ENCODE data around the gene SETDB2.

Gene SETDB2

DNA sequence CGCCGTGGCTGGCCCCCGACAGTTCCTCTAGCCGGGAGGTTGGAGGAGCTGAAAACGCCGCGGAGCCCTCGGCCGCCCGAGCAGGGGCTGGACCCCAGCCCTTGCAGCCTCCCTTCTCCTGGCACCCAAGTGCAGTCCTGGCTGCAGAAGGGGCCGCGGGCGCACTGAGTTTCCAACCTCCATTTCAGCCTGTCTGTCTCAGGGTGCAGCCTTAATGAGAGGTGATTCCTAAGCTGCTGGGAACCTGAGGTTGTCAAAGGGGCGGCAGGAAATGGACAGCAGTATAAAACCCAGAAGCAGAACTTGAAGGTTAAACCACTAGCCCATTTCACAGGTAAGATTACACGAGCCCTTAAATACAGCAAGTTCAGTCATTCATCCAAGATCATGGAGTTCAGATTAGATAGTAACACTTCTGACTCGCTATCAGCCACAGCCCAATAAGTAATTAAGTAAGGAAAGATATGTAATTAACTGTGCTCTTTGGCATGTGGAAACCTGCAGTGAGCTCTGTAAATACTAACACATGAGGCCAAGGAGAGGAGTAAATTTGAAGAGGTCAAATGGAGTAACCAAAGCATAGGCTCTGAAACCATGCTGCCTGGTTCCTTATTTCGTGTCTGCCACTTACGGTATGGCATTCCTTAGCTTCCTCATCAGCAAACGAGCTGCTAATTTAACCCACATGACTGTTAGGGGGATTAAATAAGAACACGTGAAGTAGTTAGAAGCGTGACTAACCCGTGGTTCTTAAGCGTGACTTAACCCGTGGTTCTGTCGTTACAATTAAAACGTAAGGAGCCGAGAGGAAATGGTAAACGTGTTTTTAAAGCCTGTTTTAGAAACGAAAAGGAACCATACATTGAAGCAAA, 686 bp downstream of the SETDB2 start:
- DNase-seq (ENCODE audit: insufficient read length, low spot score) (no peak), FAIRE-seq (no peak)
- TF ChIP-seq TAF1 (IDR thresholded peaks at IDR 0.05; ENCODE audit: low read depth, low read length), result peak; percentile 30; the same call in 1 of the 2 replicates
- TF ChIP-seq SPI1 (IDR thresholded peaks at IDR 0.05; ENCODE audit: low read depth, low read length), result peak; percentile 40
- no peak; the same call in 1 of the 2 replicates for TF ChIP-seq POLR2A (IDR thresholded peaks at IDR 0.05; ENCODE audit: low read depth, low read length)

DNA sequence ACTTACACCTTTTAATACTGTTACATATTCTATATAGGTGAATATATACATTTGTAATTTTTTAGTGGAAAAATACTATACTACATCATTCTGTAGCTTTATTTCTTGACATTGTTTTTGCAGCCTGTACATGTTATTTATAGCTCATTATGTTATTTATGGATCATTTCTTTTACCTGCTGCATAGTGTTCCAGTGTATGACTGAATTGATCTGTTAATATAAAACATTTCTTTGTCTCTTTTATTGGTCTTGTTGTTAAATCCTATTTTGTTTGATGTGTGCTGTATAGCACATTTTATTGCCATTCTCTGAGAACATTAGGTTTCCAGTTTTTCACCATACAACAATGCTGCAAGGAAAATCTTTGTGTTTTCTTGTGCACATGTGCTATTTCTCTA, 2.4 kb downstream of the SETDB2 start:
- peak; percentile 35 for FAIRE-seq
- TF ChIP-seq POLR2A (IDR thresholded peaks at IDR 0.05; ENCODE audit: low read depth, low read length) (no peak), PAX5 (IDR thresholded peaks at IDR 0.05; ENCODE audit: insufficient read depth, low read length, severe bottlenecking) (no peak), POLR2AphosphoS5 (IDR thresholded peaks at IDR 0.05; ENCODE audit: low read depth, low read length) (no peak), SPI1 (IDR thresholded peaks at IDR 0.05; ENCODE audit: low read depth, low read length) (no peak), POU2F2 (IDR thresholded peaks at IDR 0.05; ENCODE audit: low read depth, low read length) (no peak), TAF1 (IDR thresholded peaks at IDR 0.05; ENCODE audit: low read depth, low read length) (no peak)
- DNase-seq (ENCODE audit: insufficient read length, low spot score), result no peak

GRCh38 chr13:49448753-49449152, 4.7 kb downstream of the SETDB2 start:
- no peak for TF ChIP-seq TAF1 (IDR thresholded peaks at IDR 0.05; ENCODE audit: low read depth, low read length)
- TF ChIP-seq POLR2AphosphoS5 (IDR thresholded peaks at IDR 0.05; ENCODE audit: low read depth, low read length), result no peak
- no peak for TF ChIP-seq PAX5 (IDR thresholded peaks at IDR 0.05; ENCODE audit: insufficient read depth, low read length, severe bottlenecking)
- FAIRE-seq, result no peak
- DNase-seq (ENCODE audit: insufficient read length, low spot score), result no peak

DNA sequence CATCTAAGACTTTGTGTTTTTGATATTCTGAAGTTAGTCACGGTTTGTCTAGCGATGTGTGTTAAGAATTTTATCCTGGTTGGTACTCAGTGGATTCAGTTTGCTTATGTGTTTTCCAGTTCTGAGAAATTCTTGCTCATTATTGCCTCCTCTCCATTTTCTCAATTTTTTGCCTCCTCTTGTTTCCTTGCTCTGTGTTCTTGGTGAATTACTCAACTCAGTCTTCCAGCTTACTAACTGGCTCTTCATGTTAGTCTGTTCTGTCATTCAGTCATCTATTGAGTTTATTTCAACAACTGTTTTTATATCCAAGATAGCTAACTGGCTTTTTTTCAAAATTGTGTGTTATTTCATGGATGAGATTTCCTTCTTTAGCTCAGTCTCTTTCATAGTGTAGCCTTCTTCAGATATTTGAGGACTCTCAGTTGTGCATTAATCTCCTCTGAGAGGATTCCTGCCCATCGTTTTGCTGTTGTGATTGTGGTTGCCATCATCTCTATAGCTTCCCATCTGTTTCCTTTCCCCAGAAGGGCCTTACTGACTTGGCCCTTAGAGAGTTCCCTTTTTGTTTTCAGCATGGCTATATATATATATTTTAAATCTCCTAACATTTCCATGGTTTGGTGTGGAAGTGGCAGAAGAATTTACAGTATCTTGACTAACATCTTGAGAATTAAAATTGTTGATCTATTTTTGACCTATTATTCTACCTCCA, 6.2 kb downstream of the SETDB2 start:
- no peak for DNase-seq (ENCODE audit: insufficient read length, low spot score)
- FAIRE-seq, result peak; percentile 26
- TF ChIP-seq SPI1 (IDR thresholded peaks at IDR 0.05; ENCODE audit: low read depth, low read length), result no peak
- TF ChIP-seq TAF1 (IDR thresholded peaks at IDR 0.05; ENCODE audit: low read depth, low read length), result no peak
- no peak for TF ChIP-seq POLR2AphosphoS5 (IDR thresholded peaks at IDR 0.05; ENCODE audit: low read depth, low read length)
- TF ChIP-seq POU2F2 (IDR thresholded peaks at IDR 0.05; ENCODE audit: low read depth, low read length), result no peak
- no peak for TF ChIP-seq POLR2A (IDR thresholded peaks at IDR 0.05; ENCODE audit: low read depth, low read length)
- no peak for TF ChIP-seq PAX5 (IDR thresholded peaks at IDR 0.05; ENCODE audit: insufficient read depth, low read length, severe bottlenecking)

- no peak for FAIRE-seq
- TF ChIP-seq SPI1 (IDR thresholded peaks at IDR 0.05; ENCODE audit: low read depth, low read length) (no peak), PAX5 (IDR thresholded peaks at IDR 0.05; ENCODE audit: insufficient read depth, low read length, severe bottlenecking) (no peak), POLR2A (IDR thresholded peaks at IDR 0.05; ENCODE audit: low read depth, low read length) (no peak), TAF1 (IDR thresholded peaks at IDR 0.05; ENCODE audit: low read depth, low read length) (no peak), POU2F2 (IDR thresholded peaks at IDR 0.05; ENCODE audit: low read depth, low read length) (no peak), POLR2AphosphoS5 (IDR thresholded peaks at IDR 0.05; ENCODE audit: low read depth, low read length) (no peak)
- DNase-seq (ENCODE audit: insufficient read length, low spot score), result no peak
Measured at GRCh38 chr13:49452725-49453457, 8.8 kb downstream of the SETDB2 start.

GRCh38 chr13:49453465-49453864, 9.4 kb downstream of the SETDB2 start:
- TF ChIP-seq POLR2A (IDR thresholded peaks at IDR 0.05; ENCODE audit: low read depth, low read length) (no peak), POLR2AphosphoS5 (IDR thresholded peaks at IDR 0.05; ENCODE audit: low read depth, low read length) (no peak), POU2F2 (IDR thresholded peaks at IDR 0.05; ENCODE audit: low read depth, low read length) (no peak), PAX5 (IDR thresholded peaks at IDR 0.05; ENCODE audit: insufficient read depth, low read length, severe bottlenecking) (no peak), TAF1 (IDR thresholded peaks at IDR 0.05; ENCODE audit: low read depth, low read length) (no peak), SPI1 (IDR thresholded peaks at IDR 0.05; ENCODE audit: low read depth, low read length) (no peak)
- FAIRE-seq (no peak), DNase-seq (ENCODE audit: insufficient read length, low spot score) (no peak)

- TF ChIP-seq PAX5 (IDR thresholded peaks at IDR 0.05; ENCODE audit: insufficient read depth, low read length, severe bottlenecking) (no peak), SPI1 (IDR thresholded peaks at IDR 0.05; ENCODE audit: low read depth, low read length) (no peak), POLR2AphosphoS5 (IDR thresholded peaks at IDR 0.05; ENCODE audit: low read depth, low read length) (no peak)
- FAIRE-seq (peak; percentile 13), DNase-seq (ENCODE audit: insufficient read length, low spot score) (no peak)
Measured at GRCh38 chr13:49454388-49455006, 10.4 kb downstream of the SETDB2 start.

GRCh38 chr13:49455007-49455398, 10.9 kb downstream of the SETDB2 start:
- FAIRE-seq (no peak), DNase-seq (ENCODE audit: insufficient read length, low spot score) (no peak)
- TF ChIP-seq POLR2AphosphoS5 (IDR thresholded peaks at IDR 0.05; ENCODE audit: low read depth, low read length), result no peak
- TF ChIP-seq PAX5 (IDR thresholded peaks at IDR 0.05; ENCODE audit: insufficient read depth, low read length, severe bottlenecking), result no peak
- TF ChIP-seq SPI1 (IDR thresholded peaks at IDR 0.05; ENCODE audit: low read depth, low read length), result no peak
- TF ChIP-seq POU2F2 (IDR thresholded peaks at IDR 0.05; ENCODE audit: low read depth, low read length), result no peak
- no peak for TF ChIP-seq POLR2A (IDR thresholded peaks at IDR 0.05; ENCODE audit: low read depth, low read length)
- no peak for TF ChIP-seq TAF1 (IDR thresholded peaks at IDR 0.05; ENCODE audit: low read depth, low read length)

- FAIRE-seq (no peak), DNase-seq (ENCODE audit: insufficient read length, low spot score) (no peak)
- TF ChIP-seq POU2F2 (IDR thresholded peaks at IDR 0.05; ENCODE audit: low read depth, low read length), result no peak
- no peak for TF ChIP-seq POLR2A (IDR thresholded peaks at IDR 0.05; ENCODE audit: low read depth, low read length)
- no peak for TF ChIP-seq POLR2AphosphoS5 (IDR thresholded peaks at IDR 0.05; ENCODE audit: low read depth, low read length)
- TF ChIP-seq TAF1 (IDR thresholded peaks at IDR 0.05; ENCODE audit: low read depth, low read length), result no peak
- TF ChIP-seq PAX5 (IDR thresholded peaks at IDR 0.05; ENCODE audit: insufficient read depth, low read length, severe bottlenecking), result no peak
- TF ChIP-seq SPI1 (IDR thresholded peaks at IDR 0.05; ENCODE audit: low read depth, low read length), result no peak
Measured at GRCh38 chr13:49456156-49456555, 12.1 kb downstream of the SETDB2 start.

Measured in GM12891 (cell line).